ENCODE results near the gene DNHD1. TPM values are rescaled to one million over a fixed set of nuclear protein-coding genes. Genes with fewer than 3 reads are reported as not detected.

DNHD1 gene
- total and polyA plus RNA-seq, 9 of the 15 experiments (the other 6 are each of a cell fraction or from before 2014, with no cell fraction given) = 0.82 to 9.7 (median 3.8) TPM

- no peaks in the 10 kb centered on the region for H3K27me3 ChIP-seq (ENCODE audit: control insufficient read depth in 2 of 2, insufficient read depth in 2 of 2, low read length in 2 of 2)
- H3K9ac ChIP-seq (ENCODE audit: insufficient read depth in 1 of 2, low read depth in 2 of 2, low read length in 2 of 2) = peak overlapping the region; percentile 58 to 88; a peak in 3 of 4 replicates
- H3K4me3 ChIP-seq = peak overlapping the region; percentile 65
- ATAC-seq (no peak; the same call in 1 of the 3 replicates), DNase-seq (ENCODE audit: extremely low read depth in 1 of 4, low spot score in 3 of 4) (no peak), FAIRE-seq (no peak)
- peak overlapping the region; percentile 41 for H3K27ac ChIP-seq (ENCODE audit: extremely low read depth, low read depth, low read length)
- ChIA-PET POLR2A (interaction anchor here (0.6 to 2.7 kb wide), 6 partner anchors 10 to 969 kb away, joined by 3 to 12 read pairs (median 4); partner anchors contain the start of gene DNHD1), CTCF (ENCODE audit: low intra/inter-chr PET ratio) (no interaction called here)
- H3K4me1 ChIP-seq (replicated peaks in 1 of 2; ENCODE audit: control insufficient read depth in 2 of 2, insufficient read depth in 2 of 2, low read length in 2 of 2) = peaks cover 14 to 15% of the 10 kb centered on the region in 2 experiments; a peak in 4 of 5 replicates
- no peaks in the 10 kb centered on the region for H3K9me3 ChIP-seq (replicated peaks; ENCODE audit: control insufficient read depth, insufficient read depth, low read depth, low read length)
- no TSS peak for BruUV-seq (replicated peaks)
- H3K79me2 ChIP-seq (ENCODE audit: control insufficient read depth, insufficient read depth, low read length) = peaks cover 7% of the 10 kb centered on the region; the same call in 2 of the 3 replicates
- in situ Hi-C loops (cut with MboI) = no loop called here
- 25% methylated on average over 7 of the region's 7 CpGs for WGBS (ENCODE audit: insufficient coverage, low coverage, missing lambda C conversion rate)
- H3K36me3 ChIP-seq (ENCODE audit: control insufficient read depth, insufficient read depth, low read length) = peaks cover 33% of the 10 kb centered on the region; the same call in 2 of the 3 replicates
- no peaks in the 10 kb centered on the region for H3K9me1 ChIP-seq (ENCODE audit: control insufficient read depth, insufficient read depth, low read length)
- H2AFZ ChIP-seq (ENCODE audit: low read depth, low read length) = peak overlapping the region; percentile 76
- intact Hi-C loops (cut with micrococcal nuclease) = loop anchor here (2.0 kb wide), 1 partner anchor 128 kb away; the partner anchor contains the start of genes ILK and RRP8
- no peaks in the 10 kb centered on the region for H4K20me1 ChIP-seq (replicated peaks; ENCODE audit: control insufficient read depth, insufficient read depth, low read length)
- peak overlapping the region; percentile 72 for H3K4me2 ChIP-seq (ENCODE audit: insufficient read depth, low read length)
- TF ChIP-seq CREB3L1 (IDR thresholded peaks at IDR 0.05; ENCODE audit: borderline replicate concordance, low read depth) (0 out of 2 replicates have a peak, but pooled peaks have one; percentile 14), MECOM (CRISPR knock-in tag; IDR thresholded peaks at IDR 0.05) (0 out of 2 replicates have a peak, but pooled peaks have one; percentile 21), AFF4 (CRISPR knock-in tag; IDR thresholded peaks at IDR 0.05) (0 out of 2 replicates have a peak, but pooled peaks have one; percentile 36), ZNF395 (CRISPR knock-in tag; IDR thresholded peaks at IDR 0.05) (0 out of 2 replicates have a peak, but pooled peaks have one; percentile 47)
Observed at GRCh38 chr11:6474413-6474792, 22.7 kb upstream of the DNHD1 start.
